HG03439 (cell line): ENCODE data around the gene CCDC80.
A peak's percentile ranks its signal among the peaks of the same experiment; 100 is the strongest.

Experiments
- ATAC-seq: cut with Tn5 transposase; IDR thresholded peaks from one replicate; pipeline ENCODE4 v1.9.1; 2021; ENCODE audit warnings: mild to moderate bottlenecking, moderate library complexity; ENCODE audit not compliant: unreplicated experiment

The CCDC80 gene, protein sequence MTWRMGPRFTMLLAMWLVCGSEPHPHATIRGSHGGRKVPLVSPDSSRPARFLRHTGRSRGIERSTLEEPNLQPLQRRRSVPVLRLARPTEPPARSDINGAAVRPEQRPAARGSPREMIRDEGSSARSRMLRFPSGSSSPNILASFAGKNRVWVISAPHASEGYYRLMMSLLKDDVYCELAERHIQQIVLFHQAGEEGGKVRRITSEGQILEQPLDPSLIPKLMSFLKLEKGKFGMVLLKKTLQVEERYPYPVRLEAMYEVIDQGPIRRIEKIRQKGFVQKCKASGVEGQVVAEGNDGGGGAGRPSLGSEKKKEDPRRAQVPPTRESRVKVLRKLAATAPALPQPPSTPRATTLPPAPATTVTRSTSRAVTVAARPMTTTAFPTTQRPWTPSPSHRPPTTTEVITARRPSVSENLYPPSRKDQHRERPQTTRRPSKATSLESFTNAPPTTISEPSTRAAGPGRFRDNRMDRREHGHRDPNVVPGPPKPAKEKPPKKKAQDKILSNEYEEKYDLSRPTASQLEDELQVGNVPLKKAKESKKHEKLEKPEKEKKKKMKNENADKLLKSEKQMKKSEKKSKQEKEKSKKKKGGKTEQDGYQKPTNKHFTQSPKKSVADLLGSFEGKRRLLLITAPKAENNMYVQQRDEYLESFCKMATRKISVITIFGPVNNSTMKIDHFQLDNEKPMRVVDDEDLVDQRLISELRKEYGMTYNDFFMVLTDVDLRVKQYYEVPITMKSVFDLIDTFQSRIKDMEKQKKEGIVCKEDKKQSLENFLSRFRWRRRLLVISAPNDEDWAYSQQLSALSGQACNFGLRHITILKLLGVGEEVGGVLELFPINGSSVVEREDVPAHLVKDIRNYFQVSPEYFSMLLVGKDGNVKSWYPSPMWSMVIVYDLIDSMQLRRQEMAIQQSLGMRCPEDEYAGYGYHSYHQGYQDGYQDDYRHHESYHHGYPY

DNA sequence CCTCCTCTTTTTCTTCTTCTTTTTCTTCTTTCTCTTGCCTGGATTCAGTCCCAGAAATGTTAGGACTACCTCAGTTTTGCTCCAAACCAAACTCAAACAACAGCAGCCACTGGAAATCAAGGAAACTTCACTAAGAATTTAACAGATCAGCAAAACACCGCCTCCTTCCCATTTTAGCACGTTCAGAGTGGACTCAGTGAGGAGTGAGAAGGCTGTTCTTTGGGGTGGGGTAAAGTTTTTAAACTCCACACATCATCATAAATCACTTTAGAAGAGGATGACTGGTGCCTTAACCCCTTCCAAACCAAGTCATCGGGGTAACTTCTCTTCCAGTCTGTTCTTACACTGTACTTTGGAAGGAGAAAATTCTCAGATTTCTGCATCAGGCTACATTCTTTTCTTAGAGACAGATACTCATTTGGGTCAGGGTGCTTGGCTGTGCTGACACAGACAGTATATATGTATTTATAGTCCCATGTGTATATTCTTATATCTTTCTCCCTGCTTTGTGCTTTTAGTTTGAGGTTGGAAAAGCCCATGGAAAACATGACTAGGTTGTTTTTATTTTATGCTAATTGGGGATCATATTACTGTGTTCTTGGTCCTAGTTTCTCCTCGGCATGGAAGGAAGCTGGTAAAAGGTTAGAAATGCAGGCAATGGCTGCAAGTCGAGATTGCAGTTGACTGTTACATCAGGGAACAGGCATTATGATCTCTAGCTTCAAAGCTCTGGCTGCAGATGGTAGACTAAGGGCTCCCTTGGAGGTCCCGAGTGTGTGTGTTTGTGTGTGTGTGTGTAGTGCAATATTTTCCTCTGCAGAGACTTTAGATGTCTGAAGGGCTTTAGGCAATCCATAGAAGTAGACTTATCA lies at the start of gene CCDC80:
CCDC80 (minus strand) TSS at position 214 of the 872 bp plus-strand sequence. CDS start 1,238 bp downstream, outside the sequence.
- ATAC-seq = no peak

DNA sequence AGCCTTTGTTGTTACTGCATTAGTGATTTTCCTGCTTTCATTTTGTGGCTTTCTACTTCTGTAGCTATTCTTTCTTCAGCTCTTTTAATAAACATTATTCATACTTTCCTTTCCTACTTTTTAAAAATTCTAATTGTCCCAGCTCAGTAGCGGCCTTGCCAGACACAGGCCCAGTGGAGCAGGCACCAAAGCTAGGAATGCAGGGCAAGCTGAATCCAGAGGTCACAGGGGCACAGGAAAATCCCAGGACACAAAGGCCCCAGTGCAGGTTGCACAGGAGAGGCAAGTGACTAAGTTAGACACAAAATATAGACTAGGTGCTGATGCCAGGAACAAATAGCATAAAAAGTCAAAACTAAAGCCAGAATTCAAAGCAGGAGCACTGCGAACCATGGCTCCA lies 49.0 kb upstream of the CCDC80 start:
- no peak for ATAC-seq

DNA sequence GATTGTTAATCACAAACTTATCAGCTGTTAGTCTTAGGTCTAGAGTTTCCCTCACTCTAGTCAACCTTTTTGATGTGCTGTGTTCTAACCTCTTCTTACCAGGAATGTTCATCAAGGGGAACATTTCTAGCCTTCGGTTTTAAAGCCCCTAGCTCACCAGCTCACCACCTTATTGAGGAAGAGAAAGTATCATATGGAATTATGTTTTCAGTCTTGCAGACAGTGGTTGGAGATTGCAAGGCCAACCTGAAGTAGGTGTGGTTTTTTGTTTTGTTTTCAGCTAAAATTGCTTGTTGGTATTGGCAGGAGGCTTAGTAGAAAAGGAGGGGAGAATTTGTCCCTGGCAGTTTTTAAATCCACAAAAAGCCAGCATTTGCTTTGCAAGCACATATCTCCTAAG lies 48.4 kb upstream of the CCDC80 start:
- no peak for ATAC-seq

DNA sequence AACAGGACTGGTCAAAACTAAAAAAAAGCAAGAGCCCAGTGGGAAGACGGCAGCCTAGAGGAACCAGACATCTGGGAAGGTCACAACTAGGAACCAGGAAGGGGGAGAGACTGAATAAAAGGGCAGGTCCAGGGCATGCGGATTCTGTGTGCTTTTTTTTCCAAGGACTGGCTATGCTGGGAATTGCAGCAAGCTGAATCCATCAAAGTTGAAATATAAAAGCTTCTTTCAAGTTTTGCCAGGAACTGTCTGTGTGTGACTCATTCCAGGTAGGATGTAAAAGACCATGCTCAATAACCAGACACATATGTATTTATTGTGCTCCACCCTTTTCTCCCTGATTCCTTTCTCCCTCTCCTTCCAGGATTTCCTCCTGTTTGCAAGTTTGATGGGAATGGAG lies 47.9 kb upstream of the CCDC80 start:
- no peak for ATAC-seq

DNA sequence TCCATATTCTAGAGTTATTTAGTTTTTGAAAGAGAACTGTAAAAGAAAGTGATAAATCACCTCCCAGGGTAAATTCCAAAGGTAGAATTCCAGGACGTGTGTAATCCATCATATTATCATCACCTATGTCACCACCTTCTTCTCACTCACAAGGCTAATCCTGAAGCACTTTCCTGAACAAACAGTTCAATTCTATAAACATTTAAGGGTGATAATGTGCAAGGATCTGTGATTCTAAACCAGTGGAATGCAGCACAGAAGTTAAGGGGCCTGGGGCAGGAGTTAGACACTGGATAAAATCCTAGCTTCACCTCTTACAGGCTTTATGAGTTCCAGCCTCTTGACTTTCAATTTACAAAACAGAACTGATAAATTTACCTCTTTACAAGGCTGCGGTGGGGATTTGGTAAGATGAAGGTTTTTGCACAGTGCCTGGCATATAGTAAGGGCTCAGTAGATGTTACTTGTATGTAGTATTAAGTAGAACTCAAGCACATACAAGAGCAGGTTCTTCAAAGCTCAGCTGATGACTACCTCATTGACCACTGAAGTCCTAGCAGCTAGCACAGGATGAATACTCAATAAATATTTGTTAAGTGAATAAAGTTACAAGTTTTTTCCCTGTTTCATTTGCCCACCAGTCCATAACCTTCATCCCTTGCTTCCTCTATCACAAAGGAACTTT lies 47.3 kb upstream of the CCDC80 start:
- ATAC-seq = no peak

DNA sequence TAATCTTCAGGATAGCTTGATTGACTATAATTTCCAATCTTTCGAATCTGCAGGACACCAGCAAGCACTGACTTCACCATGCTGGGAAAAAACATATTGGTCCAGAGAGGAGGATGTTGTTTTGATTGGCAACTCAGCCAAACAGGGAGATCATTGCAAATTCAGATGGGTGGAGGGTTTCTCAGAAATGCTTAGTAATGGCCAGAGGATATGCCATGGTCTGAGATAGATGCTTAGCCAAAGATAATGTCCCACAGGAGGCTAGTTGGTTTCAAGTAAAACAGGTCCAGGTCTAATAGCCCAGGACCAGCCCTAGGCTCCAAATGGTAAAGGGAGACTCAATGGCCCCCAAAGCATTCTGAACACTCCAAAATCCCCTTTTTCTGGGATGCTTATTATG lies 46.7 kb upstream of the CCDC80 start:
- ATAC-seq = no peak

DNA sequence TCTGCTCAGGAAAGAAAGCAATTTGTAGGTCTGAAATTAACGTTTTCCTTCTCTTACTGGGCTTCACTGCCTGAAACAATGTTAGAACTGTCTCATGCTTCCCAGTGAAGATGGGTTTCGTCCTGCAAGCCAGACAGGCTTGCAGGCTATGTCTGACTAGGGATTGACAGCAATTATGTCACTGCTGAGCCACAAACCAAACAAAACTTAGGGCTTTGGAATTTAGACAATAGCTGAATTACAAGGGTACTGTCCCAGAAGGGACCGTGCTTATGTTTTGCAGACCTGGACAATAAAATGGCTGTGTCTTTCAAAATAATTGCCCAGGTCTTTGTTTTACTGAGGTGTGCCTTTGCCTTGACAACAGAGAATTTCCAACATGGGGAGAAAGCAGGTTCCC lies 46.3 kb upstream of the CCDC80 start:
- ATAC-seq = no peak

DNA sequence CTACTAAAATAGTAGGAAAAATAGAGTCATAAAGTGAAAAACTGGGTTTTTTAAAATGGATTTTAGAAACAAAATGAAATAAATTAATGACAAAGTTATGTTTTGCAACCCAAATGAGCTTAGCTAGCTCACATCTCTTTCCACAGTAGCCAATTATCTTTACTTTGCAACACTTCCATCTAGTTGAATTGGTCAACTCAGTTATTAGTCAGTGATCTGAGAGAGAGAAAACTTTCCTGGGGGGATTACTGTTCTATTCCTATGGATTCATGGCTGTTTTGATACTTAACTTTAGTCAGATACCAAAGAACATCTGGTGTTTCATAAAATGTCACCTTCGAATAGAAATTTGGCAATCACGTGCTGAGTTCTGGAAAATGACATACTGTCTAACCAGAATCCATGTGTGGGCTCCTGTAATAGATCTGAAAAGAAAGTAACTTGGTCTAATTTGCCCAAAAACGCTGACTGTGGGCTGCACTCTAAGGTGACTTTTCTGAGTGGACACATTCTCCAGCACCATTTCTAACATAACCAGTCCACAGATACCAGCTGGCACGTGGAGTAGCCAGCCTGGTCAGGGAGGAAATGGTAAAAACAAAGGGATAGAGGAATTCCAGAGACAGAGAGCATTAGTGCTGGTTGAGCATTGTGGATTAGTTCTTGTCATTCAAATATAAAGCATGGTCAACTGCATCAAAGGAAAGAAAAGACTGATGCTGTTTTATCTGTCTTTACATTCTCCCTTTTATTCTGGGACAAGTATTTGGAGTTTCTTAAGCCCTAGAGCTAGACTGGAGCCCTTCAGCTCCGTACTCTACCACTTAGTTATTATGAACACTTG lies 45.2 kb upstream of the CCDC80 start:
- no peak for ATAC-seq

DNA sequence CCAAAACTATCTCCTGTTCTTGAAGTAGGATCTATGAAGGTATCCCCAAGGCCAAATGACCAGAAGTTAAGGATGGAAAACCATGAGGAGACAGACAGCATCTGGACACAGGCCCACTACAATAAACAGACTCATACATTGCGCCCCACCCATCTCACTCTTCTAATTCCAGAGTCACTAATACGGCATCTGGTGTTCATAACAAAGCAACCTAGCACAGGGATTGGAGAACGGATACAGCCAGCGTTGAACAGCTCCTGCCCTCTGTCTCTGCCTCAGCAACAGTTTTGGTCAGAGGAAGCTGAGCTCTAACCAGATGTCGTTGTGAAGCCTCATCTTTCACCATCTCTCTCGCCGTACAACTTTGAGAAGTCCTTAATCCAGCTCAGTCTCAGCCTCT lies 44.5 kb upstream of the CCDC80 start:
- no peak for ATAC-seq

DNA sequence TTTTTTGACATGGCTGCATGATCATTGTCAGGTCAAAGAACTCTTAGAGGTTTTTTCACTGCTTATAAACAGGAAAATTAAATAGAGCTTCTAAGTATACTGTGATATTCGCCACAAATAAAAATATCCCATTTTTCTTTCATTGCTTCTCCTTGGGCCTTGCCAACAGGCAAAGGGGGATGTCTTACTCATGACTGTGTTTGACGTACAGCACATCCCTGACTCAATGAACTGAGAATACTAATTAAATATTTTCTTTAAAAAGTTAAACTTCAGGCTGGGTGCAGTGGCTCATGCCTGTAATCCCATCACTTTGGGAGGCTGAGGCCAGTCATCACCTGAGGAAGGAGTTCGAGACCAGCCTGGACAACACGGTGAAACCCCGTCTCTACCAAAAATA lies 41.4 kb upstream of the CCDC80 start:
- no peak for ATAC-seq

DNA sequence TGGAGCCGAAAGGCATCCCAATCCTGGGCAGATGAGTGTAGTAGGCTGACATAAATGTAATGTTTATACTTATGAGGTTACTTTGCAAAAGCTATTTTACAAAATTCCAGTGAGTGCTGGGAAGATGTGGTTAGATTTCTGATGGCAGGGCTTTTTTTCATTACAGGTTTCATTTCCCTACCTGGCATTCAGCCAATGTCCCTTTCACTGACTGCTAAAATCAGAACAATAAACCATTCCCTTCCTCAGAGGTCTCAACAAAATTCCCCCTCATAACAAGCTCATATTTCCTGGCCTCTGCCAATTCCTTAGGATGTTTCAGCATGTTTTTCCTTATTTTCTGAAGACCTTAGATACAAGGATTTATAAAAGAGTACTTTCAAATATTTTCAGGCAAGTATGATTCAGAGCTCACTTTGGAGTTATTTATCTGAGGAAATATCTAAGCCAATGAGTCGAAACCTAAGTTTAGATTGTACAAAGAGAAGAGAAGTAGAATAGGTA lies 40.9 kb upstream of the CCDC80 start:
- no peak for ATAC-seq

DNA sequence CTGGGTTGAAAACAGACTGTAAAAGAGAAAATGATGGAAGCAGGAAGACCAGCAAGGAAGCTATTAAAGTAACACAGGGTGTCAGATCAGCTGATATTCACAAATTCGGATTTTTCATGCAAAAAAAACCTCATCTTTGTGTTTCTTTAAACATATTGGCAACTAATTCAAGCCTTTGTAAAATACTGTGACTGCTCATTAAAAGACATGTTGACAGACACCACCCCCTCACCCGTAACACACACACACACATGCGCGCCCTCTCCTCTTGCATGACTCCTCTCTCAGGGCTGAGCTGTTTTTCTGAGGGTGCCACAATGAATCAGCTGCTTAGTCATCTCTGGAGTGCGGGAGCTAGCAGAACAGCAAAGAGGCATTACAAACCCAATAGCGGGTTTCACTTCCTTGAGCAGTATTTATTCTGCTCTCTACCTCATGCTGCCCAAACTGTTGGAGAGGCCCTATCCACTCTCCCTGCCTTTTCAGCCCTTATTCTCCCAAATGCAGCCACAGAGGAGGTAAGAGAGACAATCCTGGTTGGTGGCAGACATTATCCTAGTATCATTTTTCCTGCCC lies 35.8 kb upstream of the CCDC80 start:
- peak; percentile 99 for ATAC-seq

DNA sequence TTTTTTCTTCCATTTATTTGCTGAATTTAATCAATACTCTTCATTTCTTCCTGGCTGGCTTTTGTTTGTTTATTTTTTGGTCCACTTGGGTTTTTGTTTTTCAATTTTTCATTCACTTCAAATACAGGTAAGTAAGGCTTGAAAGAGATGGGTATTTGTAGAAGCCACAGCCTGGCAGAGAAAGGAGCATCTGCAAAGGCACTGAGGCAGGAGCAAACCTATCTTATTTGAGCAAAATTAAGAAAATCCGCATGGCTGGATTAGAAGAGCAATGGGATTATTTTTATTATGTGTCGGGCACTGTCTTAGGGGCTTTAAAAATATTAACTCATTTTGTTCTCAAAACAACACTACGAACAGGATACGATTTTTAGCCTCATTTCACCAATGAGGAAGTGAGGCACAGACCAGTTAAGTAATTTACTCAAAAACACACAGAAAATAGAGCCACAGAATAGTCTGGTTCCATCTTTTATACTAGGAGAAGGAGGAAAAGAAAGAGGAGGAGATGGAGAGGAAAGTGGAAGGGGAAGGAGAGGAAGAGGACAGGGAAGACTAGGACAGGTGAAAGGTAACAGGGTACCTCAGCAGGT lies 35.1 kb upstream of the CCDC80 start:
- ATAC-seq = no peak

DNA sequence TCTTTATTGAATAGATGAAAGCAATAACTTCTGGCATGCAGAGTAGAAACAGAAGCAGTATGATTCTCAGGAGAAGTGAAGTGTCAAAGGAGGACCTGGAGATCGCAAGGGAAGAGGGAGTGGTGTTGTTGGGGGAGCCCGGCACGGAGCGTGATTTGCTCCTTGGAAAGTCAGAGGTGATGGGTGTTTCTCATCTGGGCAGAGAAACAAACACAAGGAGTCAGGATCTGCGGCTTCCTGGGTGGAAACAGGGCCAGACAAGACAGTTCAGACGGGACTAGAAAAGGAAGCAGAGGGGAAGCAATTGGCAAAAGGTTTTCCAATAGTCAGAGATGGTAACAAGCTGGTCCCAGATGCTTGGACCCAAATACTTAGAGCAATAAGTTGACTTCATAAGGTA lies 34.4 kb upstream of the CCDC80 start:
- ATAC-seq = no peak

DNA sequence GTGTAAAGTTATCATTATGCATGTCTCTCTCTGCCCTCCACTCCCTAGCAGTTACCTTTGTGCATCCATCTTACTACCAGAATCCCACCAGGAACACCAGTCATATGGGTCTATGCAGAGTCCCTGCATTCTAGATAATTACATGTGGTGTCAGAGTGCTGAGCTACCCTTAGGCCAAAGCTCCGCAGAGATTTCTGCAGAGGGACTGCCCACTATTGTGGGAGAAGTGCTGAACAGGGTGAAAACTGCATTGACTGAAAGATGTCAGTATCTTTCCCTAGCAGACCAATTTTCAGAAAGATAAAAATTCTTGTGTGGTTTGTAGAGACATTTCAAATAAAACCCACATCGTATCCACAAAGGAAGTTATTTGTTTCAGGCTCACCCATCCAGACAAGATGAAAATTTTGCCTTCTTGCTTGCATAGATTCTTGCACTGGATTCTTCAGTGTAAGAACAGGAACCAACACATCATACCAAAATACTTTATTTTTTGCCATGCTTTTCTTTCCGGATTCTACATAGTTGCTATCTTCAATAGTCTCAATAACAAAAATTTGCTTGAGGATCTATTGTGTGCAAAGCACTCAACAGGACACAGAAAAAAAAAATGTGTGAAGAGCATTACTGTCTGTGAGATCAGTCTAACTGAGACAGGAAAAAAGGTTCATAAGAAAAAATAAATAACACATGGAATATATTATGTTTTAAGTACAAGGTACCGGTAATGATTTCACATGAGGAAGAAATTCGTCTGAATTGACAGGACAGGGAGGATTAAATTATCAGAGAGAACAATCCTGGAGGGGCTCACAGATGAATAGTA lies 32.0 kb upstream of the CCDC80 start:
- ATAC-seq = no peak

DNA sequence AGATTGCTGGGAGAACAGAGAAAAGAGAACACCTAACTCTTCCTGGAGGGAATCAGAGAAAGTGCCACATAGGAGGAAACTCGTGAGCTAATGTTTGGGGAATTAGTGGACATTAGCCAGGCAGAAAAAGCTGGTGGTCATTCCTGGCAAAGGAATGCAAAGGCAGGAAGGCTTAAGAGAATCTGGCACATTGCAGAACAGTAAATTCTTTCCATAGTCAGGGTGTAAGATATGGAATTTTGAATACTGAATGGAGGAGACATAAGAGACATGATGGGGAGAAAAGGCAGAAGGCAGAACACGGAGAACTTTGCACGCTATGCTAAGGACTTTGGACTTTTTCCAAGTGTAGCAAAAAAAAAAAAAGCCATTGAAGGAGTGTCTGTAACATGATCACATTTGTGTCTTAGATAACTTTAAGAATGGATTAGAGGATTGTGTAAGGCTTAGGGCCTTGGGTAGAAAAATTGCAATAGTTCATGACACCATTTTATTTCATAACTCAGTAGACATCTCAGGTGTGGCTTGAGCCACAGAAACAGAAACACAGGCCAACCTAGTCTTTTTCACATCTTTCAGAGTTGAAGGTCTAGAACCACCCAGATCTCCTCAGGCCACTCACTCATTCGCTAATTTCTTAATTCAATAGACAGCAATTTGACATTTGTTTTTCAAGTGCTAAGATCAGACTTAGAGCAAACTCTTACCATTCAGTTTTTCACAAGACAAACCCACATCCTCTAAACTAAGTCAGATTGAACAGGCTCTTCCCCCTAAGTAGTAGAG lies 31.2 kb upstream of the CCDC80 start:
- ATAC-seq = no peak

DNA sequence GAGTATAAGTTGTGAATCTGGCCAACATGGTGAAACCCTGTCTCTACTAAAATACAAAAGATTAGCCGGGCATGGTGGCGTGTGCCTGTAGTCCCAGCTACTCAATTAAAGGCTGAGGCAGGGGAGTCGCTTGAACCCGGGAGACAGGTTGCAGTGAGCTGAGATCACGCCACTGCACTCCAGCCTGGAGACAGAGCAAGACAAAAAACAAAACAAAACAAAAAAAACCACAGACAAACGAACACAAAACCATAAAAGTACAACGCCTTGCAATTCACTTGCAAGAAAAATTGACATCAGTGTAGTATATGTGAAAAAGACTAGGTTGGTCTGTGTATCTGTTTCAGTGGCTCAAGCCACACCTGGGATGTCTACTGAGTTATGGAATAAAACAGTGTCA lies 29.9 kb upstream of the CCDC80 start:
- ATAC-seq = no peak
